PC-9 (cell line): ENCODE results near the gene NPHP4. TPM values are rescaled to one million over a fixed set of nuclear protein-coding genes. Genes with fewer than 3 reads are reported as not detected.

Source experiments
- BruUV-seq: library from RNA; stranded (reverse); fragments of 400-500 nt; replicated peaks from 2 replicates; lab custom pipeline; 2021; lab: Mats Ljungman, UMichigan
- CTCF ChIA-PET: fragments of 300-600 bp; sonication (Branson Sonifier 250); formaldehyde crosslinking; loops from one replicate; lab custom pipeline; 2022; ENCODE audit warnings: antibody characterized with exemption; lab: Charles Lee
- POLR2A ChIA-PET: fragments of 300-600 bp; sonication (Branson Sonifier 250); formaldehyde crosslinking; loops from one replicate; lab custom pipeline; 2022; ENCODE audit warnings: antibody characterized with exemption; ENCODE audit not compliant: unreplicated experiment; lab: Charles Lee
- DNase-seq, 2 experiments: peaks; one replicate each; pipeline versions ENCODE4 v3.0.0 to v3.0.0-alpha.2; 2015 to 2022; ENCODE audit warnings: mixed read lengths in 1 of 2
- H2AFZ ChIP-seq: fragments of 200-600 bp; sonication (generic); 2 replicates; pipeline ENCODE4 v1.8.1; 2017; ENCODE audit warnings: antibody characterized with exemption
- H3F3A ChIP-seq: fragments of 200-600 bp; sonication (generic); 2 replicates; pipeline ENCODE4 v1.8.1; 2017; ENCODE audit warnings: antibody characterized with exemption, mild to moderate bottlenecking, low read depth; ENCODE audit not compliant: insufficient read depth
- H3K27ac ChIP-seq: fragments of 200-600 bp; sonication (generic); 2 replicates; pipeline ENCODE4 v1.6.1; 2016; ENCODE audit warnings: mixed run types
- H3K27me3 ChIP-seq: fragments of 200-600 bp; sonication (generic); 2 replicates; pipeline ENCODE4 v1.6.1; 2016; ENCODE audit warnings: low read depth, mixed run types; ENCODE audit not compliant: insufficient read depth
- H3K36me3 ChIP-seq: fragments of 200-600 bp; sonication (generic); 2 replicates; pipeline ENCODE4 v1.6.1; 2016; ENCODE audit warnings: low read depth, mixed run types
- H3K4me1 ChIP-seq: fragments of 200-600 bp; sonication (generic); replicated peaks from 2 replicates; pipeline ENCODE4 v1.6.1; 2016; ENCODE audit warnings: mixed run types; ENCODE audit not compliant: insufficient read depth
- H3K4me2 ChIP-seq: fragments of 200-600 bp; sonication (generic); 2 replicates; pipeline ENCODE4 v1.6.1; 2017; ENCODE audit warnings: mixed run types
- H3K4me3 ChIP-seq: fragments of 200-600 bp; sonication (generic); 2 replicates; pipeline ENCODE4 v1.6.1; 2016; ENCODE audit warnings: mixed run types
- H3K79me2 ChIP-seq: fragments of 200-600 bp; sonication (generic); 2 replicates; pipeline ENCODE4 v1.6.1; 2017; ENCODE audit warnings: low read depth, mixed run types
- H3K9me2 ChIP-seq: fragments of 200-600 bp; sonication (generic); 2 replicates; pipeline ENCODE4 v1.8.1; 2017; ENCODE audit warnings: mild to moderate bottlenecking; ENCODE audit not compliant: insufficient read depth
- H3K9me3 ChIP-seq: fragments of 200-600 bp; sonication (generic); 2 replicates; pipeline ENCODE4 v1.8.1; 2016; ENCODE audit warnings: low read depth; ENCODE audit not compliant: insufficient read depth
- H4K20me1 ChIP-seq: fragments of 200-600 bp; sonication (generic); 2 replicates; pipeline ENCODE4 v1.8.1; 2017; ENCODE audit not compliant: insufficient read depth
- EZH2 ChIP-seq: fragments of 200-600 bp; sonication (generic); IDR thresholded peaks from 2 replicates; pipeline ENCODE4 v1.8.0; 2017; ENCODE audit warnings: antibody characterized with exemption, low read depth
- intact Hi-C: fragments of 100-400 bp; cut with micrococcal nuclease; formaldehyde crosslinking; loops from one replicate; pipeline ENCODE4 v1.10.0; 2022; ENCODE audit not compliant: unreplicated experiment
- total RNA-seq: library from RNA; stranded (reverse); gene quantifications from 2 replicates; pipeline ENCODE4 v1.2.3, GENCODE V29; 2021
- TF ChIP-seq, protein P1 (sequence below): fragments of 200-600 bp; sonication (generic); conservative IDR thresholded peaks from 2 replicates; pipeline ENCODE4 v1.6.1; 2017; ENCODE audit warnings: mixed run types, antibody characterized with exemption, mild to moderate bottlenecking, moderate library complexity

Gene NPHP4
- total RNA-seq, 1 experiment from 2014 or later: 17.9 TPM

DNA sequence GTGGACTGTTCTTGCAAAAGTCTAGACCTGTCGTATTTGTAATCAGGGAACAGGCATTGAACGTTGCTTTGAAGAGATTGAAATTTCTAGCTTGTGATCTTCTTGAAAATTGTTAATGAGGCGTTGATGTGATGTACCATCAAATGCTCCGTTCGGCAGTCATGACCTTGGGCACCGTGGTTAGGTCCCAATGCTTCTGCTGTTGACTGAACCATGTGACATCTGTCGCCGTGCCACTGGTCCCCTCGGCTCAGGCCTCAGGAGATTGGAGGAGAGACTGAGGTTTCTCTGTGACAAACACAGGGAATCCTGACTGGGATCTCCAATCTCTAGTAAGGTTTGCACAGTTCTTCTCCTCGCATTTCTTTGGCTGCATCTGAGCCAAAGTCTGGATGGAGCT is 35.4 kb upstream of the NPHP4 start:
- Histone ChIP-seq H2AFZ (no peak overlapping the region), H3K4me2 (no peak overlapping the region), H3K9me3 (no peaks in the 10 kb centered on the region), H3K27ac (no peak overlapping the region), H3K36me3 (no peaks in the 10 kb centered on the region), H3K27me3 (no peaks in the 10 kb centered on the region), H4K20me1 (no peaks in the 10 kb centered on the region; the same call in 1 of the 2 replicates), H3K79me2 (no peaks in the 10 kb centered on the region), H3K9me2 (no peaks in the 10 kb centered on the region), H3K4me1 (peaks cover 11% of the 10 kb centered on the region), H3K4me3 (no peak overlapping the region), H3F3A (no peaks in the 10 kb centered on the region; the same call in 1 of the 2 replicates)
- POLR2A ChIA-PET: no interaction called here
- CTCF ChIA-PET: no interaction called here
- BruUV-seq: no TSS peak
- DNase-seq: no peak
- intact Hi-C loops: loop anchor here (10.0 kb wide), 1 partner anchor 647 kb away; no protein-coding TSS in a partner anchor
- no peak for TF ChIP-seq EZH2
- TF ChIP-seq, protein P1, sequence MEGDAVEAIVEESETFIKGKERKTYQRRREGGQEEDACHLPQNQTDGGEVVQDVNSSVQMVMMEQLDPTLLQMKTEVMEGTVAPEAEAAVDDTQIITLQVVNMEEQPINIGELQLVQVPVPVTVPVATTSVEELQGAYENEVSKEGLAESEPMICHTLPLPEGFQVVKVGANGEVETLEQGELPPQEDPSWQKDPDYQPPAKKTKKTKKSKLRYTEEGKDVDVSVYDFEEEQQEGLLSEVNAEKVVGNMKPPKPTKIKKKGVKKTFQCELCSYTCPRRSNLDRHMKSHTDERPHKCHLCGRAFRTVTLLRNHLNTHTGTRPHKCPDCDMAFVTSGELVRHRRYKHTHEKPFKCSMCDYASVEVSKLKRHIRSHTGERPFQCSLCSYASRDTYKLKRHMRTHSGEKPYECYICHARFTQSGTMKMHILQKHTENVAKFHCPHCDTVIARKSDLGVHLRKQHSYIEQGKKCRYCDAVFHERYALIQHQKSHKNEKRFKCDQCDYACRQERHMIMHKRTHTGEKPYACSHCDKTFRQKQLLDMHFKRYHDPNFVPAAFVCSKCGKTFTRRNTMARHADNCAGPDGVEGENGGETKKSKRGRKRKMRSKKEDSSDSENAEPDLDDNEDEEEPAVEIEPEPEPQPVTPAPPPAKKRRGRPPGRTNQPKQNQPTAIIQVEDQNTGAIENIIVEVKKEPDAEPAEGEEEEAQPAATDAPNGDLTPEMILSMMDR: no peak

DNA sequence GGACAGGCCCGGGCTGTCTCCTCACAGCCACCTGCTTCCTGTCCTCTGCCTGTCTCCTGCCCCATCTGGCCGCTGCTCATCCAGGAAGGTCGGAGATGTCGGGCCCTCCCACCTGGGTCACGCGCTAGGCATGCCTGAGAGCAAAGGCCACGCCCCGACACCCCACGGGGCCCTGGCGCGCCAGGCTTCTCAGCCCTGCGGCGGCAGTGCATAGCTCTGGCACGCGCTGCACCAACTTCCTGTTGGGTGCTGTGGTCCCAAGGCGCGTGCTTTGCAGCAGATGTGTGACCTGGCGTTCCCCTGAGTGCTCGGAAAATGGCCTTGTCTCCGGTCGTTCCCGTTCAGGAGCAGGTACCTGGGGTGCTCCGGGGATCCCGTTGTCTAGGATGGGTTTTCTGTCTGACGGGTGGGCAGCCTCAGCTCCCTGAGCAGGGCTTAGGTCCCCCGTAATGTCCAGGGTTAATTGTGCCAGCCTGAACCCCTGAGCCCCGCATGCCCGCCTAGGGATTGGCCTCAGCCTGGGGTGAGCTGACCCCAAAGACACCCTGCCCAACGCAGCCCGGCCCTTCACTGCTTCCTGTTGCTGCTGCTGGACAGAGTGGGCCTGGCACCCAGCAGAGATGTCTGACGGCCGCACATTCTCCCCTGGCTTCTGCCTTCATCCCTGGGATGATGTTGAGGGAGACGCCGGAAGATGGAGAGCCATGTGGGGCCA is 34.0 kb upstream of the NPHP4 start:
- Histone ChIP-seq H3K4me3 (peak overlapping the region; percentile 43; the same call in 1 of the 2 replicates), H3K4me1 (peaks cover 11% of the 10 kb centered on the region), H3K27me3 (no peaks in the 10 kb centered on the region), H3K9me3 (no peaks in the 10 kb centered on the region), H3K79me2 (no peaks in the 10 kb centered on the region), H2AFZ (0 out of 2 replicates have a peak overlapping the region, but pooled peaks have one; percentile 52), H3K4me2 (peak overlapping the region; percentile 85), H3K36me3 (no peaks in the 10 kb centered on the region), H4K20me1 (no peaks in the 10 kb centered on the region; the same call in 1 of the 2 replicates), H3K9me2 (no peaks in the 10 kb centered on the region), H3F3A (no peaks in the 10 kb centered on the region), H3K27ac (no peak overlapping the region)
- intact Hi-C loops: loop anchor here (1.0 to 10.0 kb wide), 2 partner anchors 34 to 649 kb away; partner anchors contain the start of gene NPHP4
- DNase-seq: peak; percentile 74 to 93
- no TSS peak for BruUV-seq
- POLR2A ChIA-PET: interaction anchor here (0.6 to 0.7 kb wide), 3 partner anchors 32 to 621 kb away, joined by 3 to 4 read pairs (median 4); no protein-coding TSS in a partner anchor
- CTCF ChIA-PET: interaction anchor here (0.6 kb wide), 2 partner anchors 10 to 158 kb away, joined by 3 to 5 read pairs; no protein-coding TSS in a partner anchor
- TF ChIP-seq EZH2: no peak
- TF ChIP-seq, protein P1: no peak

DNA sequence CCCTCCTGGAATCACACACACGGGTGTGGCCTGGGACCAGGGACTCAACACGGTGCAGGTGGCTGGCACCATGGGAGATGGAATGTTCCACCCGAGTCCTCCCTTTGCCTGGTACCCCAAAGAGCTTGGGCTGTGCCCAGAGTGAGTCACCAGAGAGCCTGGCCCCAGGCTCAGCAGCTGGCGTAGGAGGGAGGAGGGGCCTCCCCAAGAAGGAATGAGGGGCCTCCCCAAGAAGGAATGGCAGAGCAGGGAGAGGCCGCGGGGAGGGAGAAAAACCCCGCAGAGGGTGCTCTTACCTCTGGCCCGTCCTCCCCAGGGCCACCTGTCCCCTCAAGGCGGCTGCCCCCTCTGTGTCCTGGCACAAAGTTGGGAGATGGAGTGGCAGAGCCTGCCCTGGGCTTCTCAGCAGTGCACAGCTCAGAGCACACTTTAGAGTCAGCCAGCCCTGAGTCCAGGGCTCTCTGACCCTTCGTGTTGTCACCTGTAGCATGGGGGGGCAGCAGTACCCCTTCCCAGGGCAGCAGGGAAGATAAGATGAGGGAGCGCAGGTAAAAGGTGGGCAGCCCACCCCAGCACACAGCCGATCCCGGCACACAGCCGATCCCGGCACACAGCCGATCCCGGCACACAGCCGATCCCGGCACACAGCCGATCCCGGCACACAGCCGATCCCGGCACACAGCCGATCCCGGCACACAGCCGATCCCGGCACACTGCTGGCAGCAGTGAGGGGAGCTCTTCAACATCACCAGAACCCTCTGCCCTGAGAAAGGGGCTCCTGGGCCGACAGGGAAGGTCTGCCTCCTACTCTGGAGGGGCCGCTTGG is 33.3 kb upstream of the NPHP4 start:
- Histone ChIP-seq H3K27me3 (no peaks in the 10 kb centered on the region), H3K79me2 (no peaks in the 10 kb centered on the region), H3K9me2 (no peaks in the 10 kb centered on the region), H3K36me3 (no peaks in the 10 kb centered on the region), H2AFZ (0 out of 2 replicates have a peak overlapping the region, but pooled peaks have one; percentile 52), H3K4me1 (peaks cover 11% of the 10 kb centered on the region), H4K20me1 (no peaks in the 10 kb centered on the region; the same call in 1 of the 2 replicates), H3K4me2 (peak overlapping the region; percentile 85), H3F3A (no peaks in the 10 kb centered on the region), H3K4me3 (peak overlapping the region; percentile 43; the same call in 1 of the 2 replicates), H3K9me3 (no peaks in the 10 kb centered on the region), H3K27ac (no peak overlapping the region)
- CTCF ChIA-PET: no interaction called here
- TSS peak; percentile 93 for BruUV-seq
- POLR2A ChIA-PET: interaction anchor here (0.6 to 0.7 kb wide), 3 partner anchors 276 to 620 kb away, joined by 3 to 5 read pairs (median 4); no protein-coding TSS in a partner anchor
- no peak for TF ChIP-seq EZH2
- TF ChIP-seq, protein P1: no peak
- peak; percentile 38 to 69 for DNase-seq
- intact Hi-C loops: loop anchor here (1.0 to 10.0 kb wide), 2 partner anchors 33 to 649 kb away; partner anchors contain the start of gene NPHP4
